ENCODE results near the gene RABGAP1L. TPM values are rescaled to one million over a fixed set of nuclear protein-coding genes. Genes with fewer than 3 reads are reported as not detected.
"Not testable (repeated sequence)": the region's sequence is repeated elsewhere in the genome, so short reads cannot be mapped to it uniquely, and the experiment has no call there.

RABGAP1L gene
- total RNA-seq, 1 donor from 2014 or later, result 48.5 TPM

DNA sequence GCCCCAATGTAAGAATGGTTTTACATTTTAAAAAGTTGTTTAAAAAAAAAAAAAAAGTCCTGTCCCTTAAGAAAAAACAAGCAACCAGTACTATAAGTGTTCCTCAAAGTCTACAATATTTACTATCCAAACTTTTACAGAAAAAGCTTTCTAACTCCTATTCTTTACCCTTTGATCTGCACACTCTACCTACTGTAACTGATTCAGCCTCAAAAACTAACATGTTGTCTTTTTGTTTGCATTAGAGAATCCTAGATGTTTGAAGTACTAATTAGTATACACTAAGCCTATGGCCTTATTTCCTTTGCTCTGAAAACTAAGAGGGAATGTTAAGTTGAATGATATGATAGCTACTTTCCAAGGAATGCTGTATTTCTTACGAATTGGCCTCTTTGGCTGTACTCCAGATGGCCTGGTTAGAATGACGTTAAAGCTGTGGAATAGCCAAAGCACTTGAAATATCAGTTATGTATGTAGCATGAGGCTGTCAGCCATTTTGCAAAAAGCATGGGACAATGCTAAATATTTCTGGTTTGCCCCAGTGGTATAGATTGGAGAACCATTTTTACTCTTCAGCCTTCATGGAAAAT, 523.2 kb downstream of the RABGAP1L start:
- peaks cover 15% of the 10 kb centered on the region for H3K4me1 Mint-ChIP-seq

DNA sequence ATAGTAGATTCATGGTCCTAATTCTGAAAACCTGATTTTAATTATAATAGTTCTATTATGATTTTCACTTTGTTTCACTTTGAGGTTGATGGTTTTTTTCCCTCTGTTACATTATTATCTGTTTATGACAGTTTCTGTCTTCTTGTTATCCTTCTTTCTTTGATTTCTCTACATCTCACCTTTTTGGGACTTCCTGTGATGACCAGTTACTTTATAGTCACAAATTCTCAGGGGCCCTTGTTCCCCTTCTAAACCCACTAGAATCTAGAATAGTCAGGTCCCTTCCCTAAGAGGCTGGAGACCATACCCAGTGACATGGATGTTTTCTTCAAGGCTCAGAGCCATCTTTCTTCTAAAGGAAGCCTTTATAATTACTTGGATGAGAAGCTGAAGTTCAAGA, 526.9 kb downstream of the RABGAP1L start:
- Mint-ChIP-seq H3K27ac (no peak overlapping the region), H3K9me3 (no peaks in the 10 kb centered on the region), H3K4me1 (peaks cover 18% of the 10 kb centered on the region), H3K36me3 (peaks cover 5% of the 10 kb centered on the region), H3K27me3 (ENCODE audit: low read depth) (no peaks in the 10 kb centered on the region), H3K4me3 (no peak overlapping the region)
- DNase-seq (ENCODE audit: low spot score in 2 of 2, unreplicated experiment in 2 of 2), result no peak
- TF ChIP-seq, protein P1, sequence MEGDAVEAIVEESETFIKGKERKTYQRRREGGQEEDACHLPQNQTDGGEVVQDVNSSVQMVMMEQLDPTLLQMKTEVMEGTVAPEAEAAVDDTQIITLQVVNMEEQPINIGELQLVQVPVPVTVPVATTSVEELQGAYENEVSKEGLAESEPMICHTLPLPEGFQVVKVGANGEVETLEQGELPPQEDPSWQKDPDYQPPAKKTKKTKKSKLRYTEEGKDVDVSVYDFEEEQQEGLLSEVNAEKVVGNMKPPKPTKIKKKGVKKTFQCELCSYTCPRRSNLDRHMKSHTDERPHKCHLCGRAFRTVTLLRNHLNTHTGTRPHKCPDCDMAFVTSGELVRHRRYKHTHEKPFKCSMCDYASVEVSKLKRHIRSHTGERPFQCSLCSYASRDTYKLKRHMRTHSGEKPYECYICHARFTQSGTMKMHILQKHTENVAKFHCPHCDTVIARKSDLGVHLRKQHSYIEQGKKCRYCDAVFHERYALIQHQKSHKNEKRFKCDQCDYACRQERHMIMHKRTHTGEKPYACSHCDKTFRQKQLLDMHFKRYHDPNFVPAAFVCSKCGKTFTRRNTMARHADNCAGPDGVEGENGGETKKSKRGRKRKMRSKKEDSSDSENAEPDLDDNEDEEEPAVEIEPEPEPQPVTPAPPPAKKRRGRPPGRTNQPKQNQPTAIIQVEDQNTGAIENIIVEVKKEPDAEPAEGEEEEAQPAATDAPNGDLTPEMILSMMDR (IDR thresholded peaks at IDR 0.05; ENCODE audit: unreplicated experiment), result no peak

More for the DNA sequence above, 523.2 kb downstream of the RABGAP1L start:
- no peaks in the 10 kb centered on the region for H3K9me3 Mint-ChIP-seq
- H3K36me3 Mint-ChIP-seq, result peaks cover 5% of the 10 kb centered on the region
- H3K27ac Mint-ChIP-seq, result peak overlapping the region; percentile 54
- DNase-seq (ENCODE audit: low spot score in 2 of 2, unreplicated experiment in 2 of 2), result no peak
- no peak overlapping the region for H3K4me3 Mint-ChIP-seq
- TF ChIP-seq, protein P1 (IDR thresholded peaks at IDR 0.05; ENCODE audit: unreplicated experiment), result no peak
- no peaks in the 10 kb centered on the region for H3K27me3 Mint-ChIP-seq (ENCODE audit: low read depth)

DNA sequence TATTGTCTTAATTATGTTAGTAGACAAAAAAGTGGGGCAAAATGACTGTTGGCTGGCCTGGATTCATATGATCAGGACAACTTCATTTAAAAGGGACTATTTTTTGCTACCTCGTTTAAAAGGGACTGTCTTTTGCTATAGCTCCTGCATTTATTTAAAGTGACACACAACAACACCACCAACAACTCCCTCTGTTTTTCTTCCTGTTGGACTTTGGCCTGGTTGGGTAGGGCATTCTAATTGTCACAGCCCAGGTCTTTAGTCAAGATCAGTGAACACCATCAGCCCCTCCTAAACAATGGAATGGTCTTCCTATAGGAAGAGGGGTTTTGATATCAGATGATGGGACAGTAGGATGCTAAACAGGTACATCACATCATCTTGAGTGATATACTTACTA, 530.2 kb downstream of the RABGAP1L start:
- Mint-ChIP-seq H3K4me3 (no peak overlapping the region), H3K36me3 (no peaks in the 10 kb centered on the region), H3K9me3 (no peaks in the 10 kb centered on the region), H3K27ac (no peak overlapping the region), H3K27me3 (ENCODE audit: low read depth) (no peaks in the 10 kb centered on the region), H3K4me1 (peaks cover 14% of the 10 kb centered on the region)
- TF ChIP-seq, protein P1 (IDR thresholded peaks at IDR 0.05; ENCODE audit: unreplicated experiment), result no peak
- no peak for DNase-seq (ENCODE audit: low spot score in 2 of 2, unreplicated experiment in 2 of 2)

DNA sequence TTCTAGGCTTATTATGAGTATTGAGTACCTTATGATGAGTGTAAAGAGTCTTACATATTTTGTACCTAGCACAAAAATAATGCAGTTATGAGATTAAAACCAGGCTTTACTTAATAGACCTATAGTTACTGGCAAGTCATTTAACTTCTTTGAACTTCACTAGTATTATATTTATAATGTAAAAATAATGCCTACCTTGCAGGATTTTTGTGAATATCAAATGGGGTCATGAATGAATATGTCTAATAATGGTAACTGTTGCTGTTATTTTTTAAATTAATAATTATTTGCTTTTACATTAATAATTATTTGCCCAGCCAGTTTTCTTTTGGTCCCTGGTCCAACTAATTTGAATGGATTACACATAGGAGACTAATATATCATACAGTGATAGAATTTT, 530.9 kb downstream of the RABGAP1L start:
- DNase-seq (ENCODE audit: low spot score in 2 of 2, unreplicated experiment in 2 of 2), result no peak
- H3K27me3 Mint-ChIP-seq (ENCODE audit: low read depth), result no peaks in the 10 kb centered on the region
- TF ChIP-seq, protein P1 (IDR thresholded peaks at IDR 0.05; ENCODE audit: unreplicated experiment), result no peak
- no peak overlapping the region for H3K4me3 Mint-ChIP-seq
- H3K36me3 Mint-ChIP-seq, result peaks cover 2% of the 10 kb centered on the region
- no peak overlapping the region for H3K27ac Mint-ChIP-seq
- peaks cover 14% of the 10 kb centered on the region for H3K4me1 Mint-ChIP-seq
- H3K9me3 Mint-ChIP-seq, result peaks cover 4% of the 10 kb centered on the region

DNA sequence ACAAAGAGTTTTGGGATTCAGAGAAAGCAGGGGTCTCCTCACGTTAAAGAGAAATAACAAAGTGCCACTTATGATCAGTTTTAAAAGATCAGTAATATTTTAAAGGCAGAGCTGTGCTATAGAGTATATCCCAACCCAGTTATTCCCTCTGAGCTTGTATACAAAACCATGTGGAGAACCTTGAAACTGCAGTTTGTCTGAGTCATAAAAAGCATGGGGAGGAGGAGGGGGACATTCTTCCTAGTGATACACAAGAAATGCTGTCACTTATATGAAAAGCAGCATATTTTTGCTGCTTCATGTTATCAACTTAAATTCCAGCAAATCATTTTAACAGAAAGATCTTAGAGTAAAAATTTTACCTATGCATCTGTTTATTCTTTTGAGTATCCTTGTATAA, 533.0 kb downstream of the RABGAP1L start:
- Mint-ChIP-seq H3K9me3 (peaks cover 5% of the 10 kb centered on the region), H3K27ac (no peak overlapping the region), H3K4me1 (peaks cover 14% of the 10 kb centered on the region), H3K27me3 (ENCODE audit: low read depth) (no peaks in the 10 kb centered on the region), H3K4me3 (no peak overlapping the region), H3K36me3 (peaks cover 2% of the 10 kb centered on the region)
- no peak for DNase-seq (ENCODE audit: low spot score in 2 of 2, unreplicated experiment in 2 of 2)
- TF ChIP-seq, protein P1 (IDR thresholded peaks at IDR 0.05; ENCODE audit: unreplicated experiment), result no peak

DNA sequence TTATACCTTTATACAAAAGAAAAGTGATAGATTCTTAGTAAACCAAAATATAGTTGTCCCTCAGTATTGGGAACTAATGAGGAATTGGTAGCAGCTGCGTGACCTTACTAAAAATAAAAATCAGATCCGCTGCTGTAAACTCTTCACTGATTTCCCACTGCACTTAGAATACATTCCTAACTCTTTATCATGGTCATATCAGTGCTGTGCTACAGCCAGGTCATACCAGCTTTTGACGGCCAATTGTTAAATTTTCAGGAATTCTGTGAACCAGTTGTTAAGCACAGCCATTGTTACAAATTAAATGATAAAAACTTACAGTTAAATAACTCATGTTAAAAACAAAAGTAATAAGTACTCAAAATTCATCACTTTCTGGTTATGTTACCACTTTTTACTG, 533.8 kb downstream of the RABGAP1L start:
- no peak for DNase-seq (ENCODE audit: low spot score in 2 of 2, unreplicated experiment in 2 of 2)
- TF ChIP-seq, protein P1 (IDR thresholded peaks at IDR 0.05; ENCODE audit: unreplicated experiment), result no peak
- Mint-ChIP-seq H3K4me1 (peaks cover 11% of the 10 kb centered on the region), H3K27ac (no peak overlapping the region), H3K27me3 (ENCODE audit: low read depth) (no peaks in the 10 kb centered on the region), H3K4me3 (no peak overlapping the region), H3K36me3 (peaks cover 2% of the 10 kb centered on the region), H3K9me3 (peaks cover 5% of the 10 kb centered on the region)

DNA sequence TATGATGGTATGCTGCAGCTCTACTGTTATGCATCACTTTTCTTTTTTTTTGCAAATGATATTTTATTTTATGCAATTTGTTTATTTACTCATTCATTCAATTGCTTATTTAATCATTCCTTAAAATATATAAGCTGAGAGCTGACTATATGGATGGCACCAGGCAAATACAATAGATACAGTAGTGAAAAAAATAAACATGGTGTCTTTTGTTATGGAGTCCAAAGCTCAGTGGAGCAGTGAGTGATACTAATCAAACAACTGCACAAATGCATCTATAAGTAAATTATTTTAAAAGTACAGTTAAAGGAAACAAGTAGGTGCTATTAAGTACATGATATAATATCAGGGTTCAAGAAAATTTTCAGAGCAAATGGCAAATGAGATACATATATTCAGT, 534.2 kb downstream of the RABGAP1L start:
- H3K36me3 Mint-ChIP-seq; H3K27ac Mint-ChIP-seq; H3K4me3 Mint-ChIP-seq; DNase-seq (ENCODE audit: low spot score in 2 of 2, unreplicated experiment in 2 of 2); H3K9me3 Mint-ChIP-seq; H3K27me3 Mint-ChIP-seq (ENCODE audit: low read depth): not testable (repeated sequence)
- peaks cover 11% of the 10 kb centered on the region for H3K4me1 Mint-ChIP-seq
